PC-3 (cell line): ENCODE results near the gene SAMM50.

Source experiments
- EZH2 ChIP-seq: fragments of 300-600 bp; sonication (generic); IDR thresholded peaks from one replicate; pipeline ENCODE4 v1.6.1; 2017; ENCODE audit warnings: antibody characterized with exemption, mild to moderate bottlenecking, low read length; ENCODE audit not compliant: unreplicated experiment
- EZH2phosphoT487 ChIP-seq: fragments of 300-600 bp; sonication (generic); IDR thresholded peaks from 2 replicates; pipeline ENCODE4 v1.6.1; 2018; ENCODE audit warnings: mild to moderate bottlenecking, antibody characterized with exemption, low read length, borderline replicate concordance
- TF ChIP-seq, protein P1 (sequence below): fragments of 300-600 bp; sonication (generic); conservative IDR thresholded peaks from 2 replicates; pipeline ENCODE4 v1.5.1; 2017; ENCODE audit warnings: antibody characterized with exemption, low read depth, mild to moderate bottlenecking, low read length

DNA sequence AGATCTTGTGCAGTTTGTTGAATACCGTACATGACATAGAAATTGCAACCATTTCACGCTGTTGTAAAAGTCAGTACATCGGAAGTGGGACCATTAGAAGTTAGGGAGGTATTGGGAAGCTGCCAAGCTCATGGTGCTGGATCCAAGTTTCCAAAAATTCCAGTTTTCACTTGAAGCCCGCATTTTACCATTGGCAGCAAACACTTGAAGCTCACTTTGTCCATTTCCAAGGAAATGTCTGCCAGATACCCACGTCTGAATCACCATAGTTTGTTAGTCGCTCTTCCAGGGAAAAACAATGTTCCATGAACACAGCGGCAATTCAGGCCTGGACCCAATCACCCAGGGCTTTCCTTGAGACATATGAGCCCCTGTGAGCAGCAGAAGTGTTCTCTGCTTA is 46.3 kb downstream of the SAMM50 start:
- TF ChIP-seq EZH2 (no peak), EZH2phosphoT487 (no peak)
- TF ChIP-seq, protein P1, sequence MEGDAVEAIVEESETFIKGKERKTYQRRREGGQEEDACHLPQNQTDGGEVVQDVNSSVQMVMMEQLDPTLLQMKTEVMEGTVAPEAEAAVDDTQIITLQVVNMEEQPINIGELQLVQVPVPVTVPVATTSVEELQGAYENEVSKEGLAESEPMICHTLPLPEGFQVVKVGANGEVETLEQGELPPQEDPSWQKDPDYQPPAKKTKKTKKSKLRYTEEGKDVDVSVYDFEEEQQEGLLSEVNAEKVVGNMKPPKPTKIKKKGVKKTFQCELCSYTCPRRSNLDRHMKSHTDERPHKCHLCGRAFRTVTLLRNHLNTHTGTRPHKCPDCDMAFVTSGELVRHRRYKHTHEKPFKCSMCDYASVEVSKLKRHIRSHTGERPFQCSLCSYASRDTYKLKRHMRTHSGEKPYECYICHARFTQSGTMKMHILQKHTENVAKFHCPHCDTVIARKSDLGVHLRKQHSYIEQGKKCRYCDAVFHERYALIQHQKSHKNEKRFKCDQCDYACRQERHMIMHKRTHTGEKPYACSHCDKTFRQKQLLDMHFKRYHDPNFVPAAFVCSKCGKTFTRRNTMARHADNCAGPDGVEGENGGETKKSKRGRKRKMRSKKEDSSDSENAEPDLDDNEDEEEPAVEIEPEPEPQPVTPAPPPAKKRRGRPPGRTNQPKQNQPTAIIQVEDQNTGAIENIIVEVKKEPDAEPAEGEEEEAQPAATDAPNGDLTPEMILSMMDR: no peak
